Neural cell (in vitro differentiated cells): Measurements from ENCODE around the gene PGRMC2. TPM values are rescaled to one million over a fixed set of nuclear protein-coding genes. Genes with fewer than 3 reads are reported as not detected.
A peak's percentile ranks its signal among the peaks of the same experiment; 100 is the strongest.

ENCODE experiments used
- H2AFZ ChIP-seq: fragments of 200-600, 300-800 bp; sonication (generic), shearing (Covaris generic); 2 replicates; pipeline ENCODE4 v1.6.0; 2014; ENCODE audit warnings: low read depth, mild to moderate bottlenecking, antibody characterized with exemption, low read length, moderate library complexity
- H3F3A ChIP-seq: fragments of 200-600 bp; shearing (Covaris generic); 2 replicates; pipeline ENCODE4 v1.6.1; 2016; ENCODE audit warnings: mild to moderate bottlenecking, moderate library complexity, mixed read lengths, antibody characterized with exemption, low read length; ENCODE audit not compliant: insufficient read depth, poor library complexity, severe bottlenecking
- H3K27ac ChIP-seq: fragments of 200-600, 300-800 bp; sonication (generic), shearing (Covaris generic); 2 replicates; pipeline ENCODE4 v1.5.1; 2014; ENCODE audit warnings: mild to moderate bottlenecking, low read length, moderate library complexity
- H3K27me3 ChIP-seq: fragments of 300-800, 200-600 bp; sonication (generic), shearing (Covaris generic); 2 replicates; pipeline ENCODE4 v1.6.0; 2014; ENCODE audit warnings: mild to moderate bottlenecking, low read depth, low read length, moderate library complexity; ENCODE audit not compliant: insufficient read depth
- H3K36me3 ChIP-seq: fragments of 300-800, 200-600 bp; sonication (generic), shearing (Covaris generic); 2 replicates; pipeline ENCODE4 v1.5.1; 2014; ENCODE audit warnings: mild to moderate bottlenecking, antibody characterized with exemption, low read length, moderate library complexity; ENCODE audit not compliant: insufficient read depth
- H3K4me2 ChIP-seq: fragments of 300-800, 200-600 bp; sonication (generic), shearing (Covaris generic); 2 replicates; pipeline ENCODE4 v1.6.0; 2014; ENCODE audit warnings: mild to moderate bottlenecking, low read length
- H3K4me3 ChIP-seq: fragments of 300-800, 200-600 bp; sonication (generic), shearing (Covaris generic); 2 replicates; pipeline ENCODE4 v1.5.1; 2014; ENCODE audit warnings: mild to moderate bottlenecking, low read length, moderate library complexity
- H3K79me2 ChIP-seq: fragments of 200-600 bp; shearing (Covaris generic); replicated peaks from 2 replicates; pipeline ENCODE4 v1.6.0; 2014; ENCODE audit warnings: mild to moderate bottlenecking, low read length, moderate library complexity; ENCODE audit not compliant: insufficient read depth
- H3K9ac ChIP-seq: fragments of 300-800, 200-600 bp; sonication (generic), shearing (Covaris generic); 2 replicates; pipeline ENCODE4 v1.6.1; 2016; ENCODE audit warnings: mild to moderate bottlenecking, low read length, mixed read lengths
- H3K9me2 ChIP-seq: fragments of 200-600 bp; shearing (Covaris generic); 2 replicates; pipeline ENCODE4 v1.6.1; 2016; ENCODE audit warnings: mild to moderate bottlenecking, low read length, mixed read lengths; ENCODE audit not compliant: insufficient read depth
- H3K9me3 ChIP-seq: fragments of 200-600, 300-800 bp; sonication (generic), shearing (Covaris generic); 2 replicates; pipeline ENCODE4 v1.6.1; 2016; ENCODE audit warnings: mild to moderate bottlenecking, mixed run types, low read length, moderate library complexity, mixed read lengths
- H4K20me1 ChIP-seq: fragments of 200-600 bp; shearing (Covaris generic); 2 replicates; pipeline ENCODE4 v1.6.1; 2016; ENCODE audit warnings: mild to moderate bottlenecking, mixed run types; ENCODE audit not compliant: insufficient read depth
- CTCF ChIP-seq: fragments of 450-650 bp; IDR thresholded peaks from 2 replicates; pipeline ENCODE4 v1.5.1; 2014; ENCODE audit warnings: antibody characterized with exemption, mild to moderate bottlenecking, moderate library complexity; ENCODE audit not compliant: poor library complexity, severe bottlenecking
- EP300 ChIP-seq: fragments of 450-650 bp; conservative IDR thresholded peaks from 2 replicates; pipeline ENCODE4 v1.6.1; 2014; ENCODE audit warnings: antibody characterized with exemption, mild to moderate bottlenecking, moderate library complexity; ENCODE audit not compliant: poor library complexity, severe bottlenecking
- EZH2 ChIP-seq: fragments of 200-600, 300-800 bp; shearing (Covaris generic), sonication (generic); IDR thresholded peaks from 2 replicates; pipeline ENCODE4 v1.6.1; 2014; ENCODE audit warnings: antibody characterized with exemption, low read length, borderline replicate concordance, mild to moderate bottlenecking; ENCODE audit not compliant: insufficient read depth, poor library complexity, severe bottlenecking
- MXI1 ChIP-seq: fragments of 450-650 bp; conservative IDR thresholded peaks from 2 replicates; pipeline ENCODE4 v1.6.1; 2014; ENCODE audit warnings: antibody characterized with exemption, mild to moderate bottlenecking; ENCODE audit not compliant: poor library complexity, severe bottlenecking
- POLR2AphosphoS5 ChIP-seq: IDR thresholded peaks from 2 replicates; pipeline ENCODE4 v1.6.1; 2012
- RAD21 ChIP-seq: fragments of 450-650 bp; conservative IDR thresholded peaks from 2 replicates; pipeline ENCODE4 v1.6.1; 2014; ENCODE audit warnings: antibody characterized with exemption, mild to moderate bottlenecking, moderate library complexity
- REST ChIP-seq: IDR thresholded peaks from 2 replicates; pipeline ENCODE4 v1.6.1; 2012; ENCODE audit warnings: borderline replicate concordance
- SMC3 ChIP-seq: fragments of 450-650 bp; conservative IDR thresholded peaks from 2 replicates; pipeline ENCODE4 v1.6.1; 2014; ENCODE audit warnings: antibody characterized with exemption, mild to moderate bottlenecking, moderate library complexity; ENCODE audit not compliant: poor library complexity
- TAF1 ChIP-seq: IDR thresholded peaks from 2 replicates; pipeline ENCODE4 v1.6.1; 2012; ENCODE audit warnings: low read depth
- polyA plus RNA-seq: library from polyadenylated mRNA; depleted of rRNA; stranded (reverse); fragments of >200 nt; gene quantifications from 2 replicates; pipeline ENCODE4 v1.2.3, GENCODE V29; 2014

Gene PGRMC2
- polyA plus RNA-seq, 1 donor from 2014 or later: 16.5 TPM

GRCh38 chr4:128291096-128291495 lies 3.5 kb upstream of the PGRMC2 start:
- Histone ChIP-seq H3K4me3 (no peak overlapping the region), H3K4me2 (no peak overlapping the region), H4K20me1 (no peaks in the 10 kb centered on the region), H3K9ac (no peak overlapping the region), H3K79me2 (peaks cover 13% of the 10 kb centered on the region), H3K27ac (no peak overlapping the region), H3F3A (no peaks in the 10 kb centered on the region), H3K9me2 (no peaks in the 10 kb centered on the region), H3K9me3 (no peaks in the 10 kb centered on the region), H2AFZ (no peak overlapping the region), H3K36me3 (no peaks in the 10 kb centered on the region), H3K27me3 (no peaks in the 10 kb centered on the region)
- TF ChIP-seq TAF1: no peak
- no peak for TF ChIP-seq EP300
- no peak for TF ChIP-seq RAD21
- TF ChIP-seq REST: no peak

- H3K9me3 ChIP-seq: no peaks in the 10 kb centered on the region
- H3K36me3 ChIP-seq: no peaks in the 10 kb centered on the region
- no peak overlapping the region for H3K27ac ChIP-seq
- H2AFZ ChIP-seq: no peak overlapping the region
- no peak overlapping the region for H3K9ac ChIP-seq
- no peaks in the 10 kb centered on the region for H4K20me1 ChIP-seq
- peaks cover 18% of the 10 kb centered on the region for H3K79me2 ChIP-seq
- no peaks in the 10 kb centered on the region for H3K9me2 ChIP-seq
- no peaks in the 10 kb centered on the region for H3F3A ChIP-seq
- H3K4me2 ChIP-seq: no peak overlapping the region
- no peak overlapping the region for H3K4me3 ChIP-seq
- no peaks in the 10 kb centered on the region for H3K27me3 ChIP-seq
- no peak for TF ChIP-seq SMC3
- TF ChIP-seq CTCF: no peak
These were observed 2.9 kb upstream of the PGRMC2 start for GRCh38 chr4:128290526-128290925.

- peak overlapping the region; percentile 90 for H3K4me2 ChIP-seq
- peak overlapping the region; percentile 83 for H3K4me3 ChIP-seq
- peaks cover 27% of the 10 kb centered on the region for H3K79me2 ChIP-seq
- no peaks in the 10 kb centered on the region for H3K27me3 ChIP-seq
- no peaks in the 10 kb centered on the region for H4K20me1 ChIP-seq
- H3K9me3 ChIP-seq: no peaks in the 10 kb centered on the region
- no peak overlapping the region for H3K9ac ChIP-seq
- H3K9me2 ChIP-seq: no peaks in the 10 kb centered on the region
- H3K27ac ChIP-seq: no peak overlapping the region
- H3F3A ChIP-seq: no peaks in the 10 kb centered on the region
- no peaks in the 10 kb centered on the region for H3K36me3 ChIP-seq
- TF ChIP-seq EP300 (no peak), SMC3 (no peak), REST (no peak), MXI1 (no peak), POLR2AphosphoS5 (no peak), RAD21 (no peak), CTCF (no peak), EZH2 (no peak), TAF1 (no peak)
- no peak overlapping the region for H2AFZ ChIP-seq
These were observed 2.0 kb upstream of the PGRMC2 start for GRCh38 chr4:128289523-128290158.
